SKM-1 treated with dmso at 0.1 percent for 144 hours (cell line): ENCODE measurements around the gene LTBP1.
"Not testable (repeated sequence)": the region's sequence is repeated elsewhere in the genome, so short reads cannot be mapped to it uniquely, and the experiment has no call there.

ENCODE experiments used
- DNase-seq: peaks from one replicate; lab custom pipeline; 2025; ENCODE audit not compliant: unreplicated experiment; lab: John Stamatoyannopoulos, UW

Gene LTBP1

GRCh38 chr2:32960647-32961403 lies 14.1 kb downstream of the LTBP1 start:
- no peak for DNase-seq

- DNase-seq, result no peak
Observed at GRCh38 chr2:32962690-32963089, 15.9 kb downstream of the LTBP1 start.

- DNase-seq, result no peak
Observed at GRCh38 chr2:32963941-32964340, 17.2 kb downstream of the LTBP1 start.

- no peak for DNase-seq
Observed at GRCh38 chr2:32965523-32966171, 18.9 kb downstream of the LTBP1 start.

GRCh38 chr2:32969444-32970162 lies 22.9 kb downstream of the LTBP1 start:
- no peak for DNase-seq

- not testable (repeated sequence) for DNase-seq
Observed at GRCh38 chr2:32973772-32974171, 27.0 kb downstream of the LTBP1 start.

- no peak for DNase-seq
Observed at GRCh38 chr2:32976409-32977063, 29.8 kb downstream of the LTBP1 start.

- DNase-seq, result no peak
Observed at GRCh38 chr2:32977228-32977758, 30.5 kb downstream of the LTBP1 start.

GRCh38 chr2:32981612-32982011 lies 34.9 kb downstream of the LTBP1 start:
- no peak for DNase-seq

- DNase-seq, result not testable (repeated sequence)
Observed at GRCh38 chr2:32983193-32983924, 36.6 kb downstream of the LTBP1 start.

- no peak for DNase-seq
Observed at GRCh38 chr2:32986480-32986879, 39.7 kb downstream of the LTBP1 start.

GRCh38 chr2:32988525-32988924 lies 41.8 kb downstream of the LTBP1 start:
- no peak for DNase-seq

- no peak for DNase-seq
Observed at GRCh38 chr2:32990556-32990955, 43.8 kb downstream of the LTBP1 start.

- DNase-seq, result no peak
Observed at GRCh38 chr2:32991091-32991845, 44.5 kb downstream of the LTBP1 start.

GRCh38 chr2:32993005-32993539 lies 46.3 kb downstream of the LTBP1 start:
- no peak for DNase-seq

- no peak for DNase-seq
Observed at GRCh38 chr2:32997705-32998104, 51.0 kb downstream of the LTBP1 start.

- no peak for DNase-seq
Observed at GRCh38 chr2:33000986-33001385, 54.2 kb downstream of the LTBP1 start.

- DNase-seq, result no peak
Observed at GRCh38 chr2:33001823-33002222, 55.1 kb downstream of the LTBP1 start.

GRCh38 chr2:33002863-33003262 lies 56.1 kb downstream of the LTBP1 start:
- DNase-seq, result no peak

- DNase-seq, result no peak
Observed at GRCh38 chr2:33005057-33005456, 58.3 kb downstream of the LTBP1 start.
